ENCODE data around the gene ARHGAP25. TPM values are rescaled to one million over a fixed set of nuclear protein-coding genes. Genes with fewer than 3 reads are reported as not detected.

ARHGAP25 gene, protein sequence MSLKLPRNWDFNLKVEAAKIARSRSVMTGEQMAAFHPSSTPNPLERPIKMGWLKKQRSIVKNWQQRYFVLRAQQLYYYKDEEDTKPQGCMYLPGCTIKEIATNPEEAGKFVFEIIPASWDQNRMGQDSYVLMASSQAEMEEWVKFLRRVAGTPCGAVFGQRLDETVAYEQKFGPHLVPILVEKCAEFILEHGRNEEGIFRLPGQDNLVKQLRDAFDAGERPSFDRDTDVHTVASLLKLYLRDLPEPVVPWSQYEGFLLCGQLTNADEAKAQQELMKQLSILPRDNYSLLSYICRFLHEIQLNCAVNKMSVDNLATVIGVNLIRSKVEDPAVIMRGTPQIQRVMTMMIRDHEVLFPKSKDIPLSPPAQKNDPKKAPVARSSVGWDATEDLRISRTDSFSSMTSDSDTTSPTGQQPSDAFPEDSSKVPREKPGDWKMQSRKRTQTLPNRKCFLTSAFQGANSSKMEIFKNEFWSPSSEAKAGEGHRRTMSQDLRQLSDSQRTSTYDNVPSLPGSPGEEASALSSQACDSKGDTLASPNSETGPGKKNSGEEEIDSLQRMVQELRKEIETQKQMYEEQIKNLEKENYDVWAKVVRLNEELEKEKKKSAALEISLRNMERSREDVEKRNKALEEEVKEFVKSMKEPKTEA
- 0.38 and 0.55 TPM in 2 replicates for polyA plus RNA-seq (2011; rRNA removed)
- 0.43 and 0.69 TPM in 2 replicates for polyA minus RNA-seq (2011; rRNA and poly(A)+ RNA removed)

- Histone ChIP-seq H3K27ac (ENCODE audit: low read depth, low read length) (no peak within 1 kb of the TSS), H3K27me3 (ENCODE audit: control insufficient read depth, insufficient read depth, low read length) (no peaks in the 10 kb centered on the region), H3K4me3 (ENCODE audit: low read depth, low read length) (no peak within 1 kb of the TSS), H3K9me3 (ENCODE audit: control insufficient read depth, insufficient read depth, low read length) (peaks cover 7% of the 10 kb centered on the region; the same call in 1 of the 2 replicates)
- no peak for DNase-seq (ENCODE audit: low read depth, low spot score)
- ChIA-PET CTCF (interaction anchor here (1.4 kb wide), 1 partner anchor 17 kb away, joined by 8 read pairs; no protein-coding TSS in a partner anchor), POLR2A (interaction anchor here (0.9 kb wide), 1 partner anchor 200 kb away, joined by 3 read pairs; no protein-coding TSS in a partner anchor)
- TF ChIP-seq, protein P1, sequence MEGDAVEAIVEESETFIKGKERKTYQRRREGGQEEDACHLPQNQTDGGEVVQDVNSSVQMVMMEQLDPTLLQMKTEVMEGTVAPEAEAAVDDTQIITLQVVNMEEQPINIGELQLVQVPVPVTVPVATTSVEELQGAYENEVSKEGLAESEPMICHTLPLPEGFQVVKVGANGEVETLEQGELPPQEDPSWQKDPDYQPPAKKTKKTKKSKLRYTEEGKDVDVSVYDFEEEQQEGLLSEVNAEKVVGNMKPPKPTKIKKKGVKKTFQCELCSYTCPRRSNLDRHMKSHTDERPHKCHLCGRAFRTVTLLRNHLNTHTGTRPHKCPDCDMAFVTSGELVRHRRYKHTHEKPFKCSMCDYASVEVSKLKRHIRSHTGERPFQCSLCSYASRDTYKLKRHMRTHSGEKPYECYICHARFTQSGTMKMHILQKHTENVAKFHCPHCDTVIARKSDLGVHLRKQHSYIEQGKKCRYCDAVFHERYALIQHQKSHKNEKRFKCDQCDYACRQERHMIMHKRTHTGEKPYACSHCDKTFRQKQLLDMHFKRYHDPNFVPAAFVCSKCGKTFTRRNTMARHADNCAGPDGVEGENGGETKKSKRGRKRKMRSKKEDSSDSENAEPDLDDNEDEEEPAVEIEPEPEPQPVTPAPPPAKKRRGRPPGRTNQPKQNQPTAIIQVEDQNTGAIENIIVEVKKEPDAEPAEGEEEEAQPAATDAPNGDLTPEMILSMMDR (IDR thresholded peaks at IDR 0.05; ENCODE audit: low read depth, low read length), result no peak
Measured at GRCh38 chr2:68734688-68735525, at the start of gene ARHGAP25. Gene ARHGAP25, plus strand, starts transcription at chr2:68734811. Its CDS starts 389 bp downstream, at chr2:68735200.

DNA sequence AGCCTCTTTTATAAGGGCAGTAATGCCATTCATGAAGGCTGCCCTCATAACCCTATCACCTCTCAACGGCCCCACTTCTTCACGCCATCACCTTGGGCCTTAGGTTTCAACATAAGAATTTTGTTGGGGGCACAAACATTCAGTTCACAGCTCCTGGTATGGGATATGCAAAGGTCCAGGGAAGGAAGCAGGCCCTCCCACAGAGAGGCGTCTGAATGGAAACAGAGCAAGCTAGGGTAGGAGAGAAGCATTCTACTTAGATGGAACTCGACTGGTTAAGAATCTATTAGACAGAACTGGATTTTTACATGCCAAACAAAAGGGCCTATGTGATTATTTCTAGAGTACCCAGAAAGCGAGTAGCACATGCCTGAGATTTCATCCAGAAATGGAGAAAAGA lies 48.4 kb upstream of the ARHGAP25 start:
- H3K27ac ChIP-seq (ENCODE audit: low read depth, low read length), result no peak overlapping the region
- H3K27me3 ChIP-seq (ENCODE audit: control insufficient read depth, insufficient read depth, low read length), result peaks cover 14% of the 10 kb centered on the region
- POLR2A ChIA-PET, result no interaction called here
- TF ChIP-seq, protein P1 (IDR thresholded peaks at IDR 0.05; ENCODE audit: low read depth, low read length), result no peak
- DNase-seq (ENCODE audit: low read depth, low spot score), result no peak
- no peaks in the 10 kb centered on the region for H3K9me3 ChIP-seq (ENCODE audit: control insufficient read depth, insufficient read depth, low read length)
- no peak overlapping the region for H3K4me3 ChIP-seq (ENCODE audit: low read depth, low read length)
- CTCF ChIA-PET, result no interaction called here

DNA sequence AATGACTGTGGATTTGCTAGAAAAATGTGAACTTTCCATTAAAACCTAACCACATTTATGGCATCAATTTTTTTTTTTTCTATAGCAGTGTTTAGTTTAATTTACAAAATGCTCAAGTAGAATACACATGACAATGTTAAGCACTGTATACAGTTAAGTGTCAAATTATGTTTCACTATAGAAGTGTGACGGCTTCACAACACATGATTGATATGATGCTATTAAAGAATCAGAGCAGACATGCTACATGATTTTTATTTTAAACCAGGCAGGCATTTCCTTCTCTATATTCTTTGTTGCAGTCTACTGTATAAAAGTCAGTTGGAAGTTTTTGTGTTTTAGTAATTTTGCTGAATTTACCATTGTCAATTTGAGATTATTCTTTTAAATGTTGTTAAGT lies 47.6 kb upstream of the ARHGAP25 start:
- Histone ChIP-seq H3K9me3 (ENCODE audit: control insufficient read depth, insufficient read depth, low read length) (no peaks in the 10 kb centered on the region), H3K4me3 (ENCODE audit: low read depth, low read length) (no peak overlapping the region), H3K27me3 (ENCODE audit: control insufficient read depth, insufficient read depth, low read length) (peaks cover 15% of the 10 kb centered on the region), H3K27ac (ENCODE audit: low read depth, low read length) (no peak overlapping the region)
- TF ChIP-seq, protein P1 (IDR thresholded peaks at IDR 0.05; ENCODE audit: low read depth, low read length), result no peak
- CTCF ChIA-PET, result no interaction called here
- no peak for DNase-seq (ENCODE audit: low read depth, low spot score)
- POLR2A ChIA-PET, result no interaction called here

- TF ChIP-seq, protein P1 (IDR thresholded peaks at IDR 0.05; ENCODE audit: low read depth, low read length), result no peak
- ChIA-PET CTCF (interaction anchor here (2.5 kb wide), 1 partner anchor 19 kb away, joined by 8 read pairs; no protein-coding TSS in a partner anchor), POLR2A (no interaction called here)
- no peak overlapping the region for H3K27ac ChIP-seq (ENCODE audit: low read depth, low read length)
- DNase-seq (ENCODE audit: low read depth, low spot score), result no peak
- no peaks in the 10 kb centered on the region for H3K9me3 ChIP-seq (ENCODE audit: control insufficient read depth, insufficient read depth, low read length)
- H3K27me3 ChIP-seq (ENCODE audit: control insufficient read depth, insufficient read depth, low read length), result peaks cover 17% of the 10 kb centered on the region
- H3K4me3 ChIP-seq (ENCODE audit: low read depth, low read length), result no peak overlapping the region
Measured at GRCh38 chr2:68689553-68690537, 44.8 kb upstream of the ARHGAP25 start.

All from AG04450 (cell line).